Karpas-422 (cell line): ENCODE measurements around the gene INPP5A. TPM values are rescaled to one million over a fixed set of nuclear protein-coding genes. Genes with fewer than 3 reads are reported as not detected.

ENCODE experiments used
- DNase-seq: peaks from one replicate; pipeline ENCODE4 v3.0.0-alpha.2; 2015
- H2AFZ ChIP-seq: fragments of 200-600 bp; sonication (generic); 2 replicates; pipeline ENCODE4 v1.6.1; 2014; ENCODE audit warnings: antibody characterized with exemption, low read length, mixed read lengths
- H3K27ac ChIP-seq: fragments of 200-600 bp; sonication (generic); 2 replicates; pipeline ENCODE4 v1.5.1; 2014; ENCODE audit warnings: mild to moderate bottlenecking, low read length, moderate library complexity
- H3K27me3 ChIP-seq: fragments of 200-600 bp; sonication (generic); 2 replicates; pipeline ENCODE4 v1.6.1; 2014; ENCODE audit warnings: low read length, mixed read lengths
- H3K36me3 ChIP-seq: fragments of 200-600 bp; sonication (generic); 2 replicates; pipeline ENCODE4 v1.6.1; 2014; ENCODE audit warnings: low read length, mixed read lengths; ENCODE audit not compliant: insufficient read depth
- H3K4me1 ChIP-seq: fragments of 200-600 bp; sonication (generic); 2 replicates; pipeline ENCODE4 v1.6.1; 2014; ENCODE audit warnings: mild to moderate bottlenecking, low read length, mixed read lengths
- H3K4me2 ChIP-seq: fragments of 200-600 bp; sonication (generic); 2 replicates; pipeline ENCODE4 v1.6.1; 2014; ENCODE audit warnings: low read length, low read depth, mild to moderate bottlenecking; ENCODE audit not compliant: poor library complexity, severe bottlenecking
- H3K4me3 ChIP-seq: fragments of 200-600 bp; sonication (generic); 2 replicates; pipeline ENCODE4 v1.5.1; 2014; ENCODE audit warnings: mild to moderate bottlenecking, antibody characterized with exemption, low read length, mixed read lengths
- H3K79me2 ChIP-seq: fragments of 200-600 bp; sonication (generic); 2 replicates; pipeline ENCODE4 v1.6.1; 2014; ENCODE audit warnings: mild to moderate bottlenecking, low read length, mixed read lengths
- H3K9ac ChIP-seq: fragments of 200-600 bp; sonication (generic); 2 replicates; pipeline ENCODE4 v1.6.0; 2014; ENCODE audit warnings: low read length
- H3K9me2 ChIP-seq: fragments of 200-600 bp; sonication (generic), shearing (Covaris generic); replicated peaks from 2 replicates; pipeline ENCODE4 v1.6.0; 2014; ENCODE audit warnings: mild to moderate bottlenecking, low read length, moderate library complexity; ENCODE audit not compliant: insufficient read depth
- H3K9me3 ChIP-seq: fragments of 300-700, 200-600 bp; sonication (generic); 2 replicates; pipeline ENCODE4 v1.6.1; 2014; ENCODE audit warnings: low read length, mixed read lengths
- H4K20me1 ChIP-seq: fragments of 200-600 bp; sonication (generic); 2 replicates; pipeline ENCODE4 v1.6.1; 2014; ENCODE audit warnings: mild to moderate bottlenecking, antibody characterized with exemption, low read length, low read depth; ENCODE audit not compliant: insufficient read depth
- total RNA-seq: library from RNA; depleted of rRNA; stranded (reverse); fragments of >200 nt; shearing (Covaris generic); gene quantifications from 2 replicates; pipeline ENCODE4 v1.2.3, GENCODE V29; 2014; ENCODE audit warnings: low replicate concordance

Gene INPP5A
- total RNA-seq, 1 experiment from 2014 or later, result 9.1 TPM

GRCh38 chr10:132507956-132508490 lies 29.6 kb upstream of the INPP5A start:
- H3K79me2 ChIP-seq, result no peaks in the 10 kb centered on the region
- H3K9me3 ChIP-seq, result no peaks in the 10 kb centered on the region
- H2AFZ ChIP-seq, result no peak overlapping the region
- no peak overlapping the region for H3K9ac ChIP-seq
- H3K27ac ChIP-seq, result no peak overlapping the region
- DNase-seq, result no peak
- H3K4me2 ChIP-seq, result no peak overlapping the region
- 0 out of 2 replicates have a peak, but pooled peaks cover 5% of the 10 kb centered on the region for H3K4me1 ChIP-seq
- H4K20me1 ChIP-seq, result no peaks in the 10 kb centered on the region
- H3K36me3 ChIP-seq, result no peaks in the 10 kb centered on the region; the same call in 1 of the 2 replicates
- no peaks in the 10 kb centered on the region for H3K27me3 ChIP-seq
- no peaks in the 10 kb centered on the region for H3K9me2 ChIP-seq
- no peak overlapping the region for H3K4me3 ChIP-seq

- DNase-seq, result no peak
- no peak overlapping the region for H3K27ac ChIP-seq
Measured at GRCh38 chr10:132508581-132509443, 28.8 kb upstream of the INPP5A start.

GRCh38 chr10:132509506-132510173 lies 27.9 kb upstream of the INPP5A start:
- Histone ChIP-seq H3K27me3 (no peaks in the 10 kb centered on the region), H2AFZ (no peak overlapping the region), H3K9me2 (no peaks in the 10 kb centered on the region), H3K79me2 (no peaks in the 10 kb centered on the region), H3K4me1 (peaks cover 5% of the 10 kb centered on the region; the same call in 1 of the 2 replicates), H4K20me1 (no peaks in the 10 kb centered on the region), H3K9ac (no peak overlapping the region), H3K27ac (no peak overlapping the region), H3K36me3 (no peaks in the 10 kb centered on the region), H3K4me3 (no peak overlapping the region), H3K4me2 (no peak overlapping the region), H3K9me3 (no peaks in the 10 kb centered on the region)
- DNase-seq, result no peak

More at GRCh38 chr10:132508581-132509443, 28.8 kb upstream of the INPP5A start:
- Histone ChIP-seq H3K9me2 (no peaks in the 10 kb centered on the region), H3K4me3 (no peak overlapping the region), H3K4me1 (0 out of 2 replicates have a peak, but pooled peaks cover 5% of the 10 kb centered on the region), H3K36me3 (no peaks in the 10 kb centered on the region; the same call in 1 of the 2 replicates), H3K27me3 (no peaks in the 10 kb centered on the region), H3K4me2 (no peak overlapping the region), H3K9me3 (no peaks in the 10 kb centered on the region), H3K9ac (no peak overlapping the region), H4K20me1 (no peaks in the 10 kb centered on the region), H2AFZ (no peak overlapping the region), H3K79me2 (no peaks in the 10 kb centered on the region)

- Histone ChIP-seq H3K27me3 (no peaks in the 10 kb centered on the region), H3K4me1 (peaks cover 11% of the 10 kb centered on the region), H3K9me3 (no peaks in the 10 kb centered on the region), H3K9me2 (no peaks in the 10 kb centered on the region), H4K20me1 (no peaks in the 10 kb centered on the region), H3K27ac (no peak overlapping the region), H3K36me3 (no peaks in the 10 kb centered on the region), H3K9ac (no peak overlapping the region), H3K4me2 (no peak overlapping the region), H2AFZ (no peak overlapping the region), H3K4me3 (no peak overlapping the region), H3K79me2 (no peaks in the 10 kb centered on the region)
- DNase-seq, result no peak
Measured at GRCh38 chr10:132510174-132510611, 27.4 kb upstream of the INPP5A start.

GRCh38 chr10:132511121-132512051 lies 26.2 kb upstream of the INPP5A start:
- no peaks in the 10 kb centered on the region for H4K20me1 ChIP-seq
- no peaks in the 10 kb centered on the region for H3K36me3 ChIP-seq
- H3K4me3 ChIP-seq, result no peak overlapping the region
- peaks cover 23% of the 10 kb centered on the region for H3K4me1 ChIP-seq
- no peaks in the 10 kb centered on the region for H3K9me3 ChIP-seq
- no peak overlapping the region for H3K4me2 ChIP-seq
- H2AFZ ChIP-seq, result no peak overlapping the region
- no peak overlapping the region for H3K27ac ChIP-seq
- H3K79me2 ChIP-seq, result no peaks in the 10 kb centered on the region
- no peak overlapping the region for H3K9ac ChIP-seq
- no peaks in the 10 kb centered on the region for H3K9me2 ChIP-seq
- no peaks in the 10 kb centered on the region for H3K27me3 ChIP-seq
- no peak for DNase-seq

GRCh38 chr10:132512052-132512442 lies 25.5 kb upstream of the INPP5A start:
- Histone ChIP-seq H3K27me3 (no peaks in the 10 kb centered on the region), H2AFZ (no peak overlapping the region), H3K9me2 (no peaks in the 10 kb centered on the region), H3K9ac (no peak overlapping the region), H3K4me2 (no peak overlapping the region), H3K9me3 (no peaks in the 10 kb centered on the region), H3K36me3 (no peaks in the 10 kb centered on the region), H3K27ac (no peak overlapping the region), H3K79me2 (no peaks in the 10 kb centered on the region), H4K20me1 (no peaks in the 10 kb centered on the region), H3K4me3 (no peak overlapping the region), H3K4me1 (peaks cover 25% of the 10 kb centered on the region)
- no peak for DNase-seq

GRCh38 chr10:132512693-132513345 lies 24.8 kb upstream of the INPP5A start:
- H3K9me3 ChIP-seq, result no peaks in the 10 kb centered on the region

More at GRCh38 chr10:132512693-132513345, 24.8 kb upstream of the INPP5A start:
- Histone ChIP-seq H3K4me1 (peaks cover 25% of the 10 kb centered on the region), H3K27me3 (no peaks in the 10 kb centered on the region), H3K27ac (no peak overlapping the region), H3K9me2 (no peaks in the 10 kb centered on the region), H3K79me2 (no peaks in the 10 kb centered on the region), H4K20me1 (no peaks in the 10 kb centered on the region), H3K4me3 (no peak overlapping the region), H2AFZ (no peak overlapping the region), H3K9ac (no peak overlapping the region), H3K36me3 (no peaks in the 10 kb centered on the region), H3K4me2 (no peak overlapping the region)
- DNase-seq, result no peak
